A673 (cell line): ENCODE data around the gene IFNW1.

Source experiments
- EZH2 ChIP-seq: fragments of 200-600 bp; sonication (generic); IDR thresholded peaks from 2 replicates; pipeline ENCODE4 v1.6.1; 2017; ENCODE audit warnings: borderline replicate concordance, low read depth, mild to moderate bottlenecking, mixed read lengths, antibody characterized with exemption, low read length; ENCODE audit not compliant: poor library complexity, severe bottlenecking
- TF ChIP-seq, protein P1 (sequence below): fragments of 300-800, 200-600 bp; sonication (generic); conservative IDR thresholded peaks from 2 replicates; pipeline ENCODE4 v1.5.1; 2017; ENCODE audit warnings: low read depth, mild to moderate bottlenecking, antibody characterized with exemption, low read length, moderate library complexity, mixed read lengths

DNA sequence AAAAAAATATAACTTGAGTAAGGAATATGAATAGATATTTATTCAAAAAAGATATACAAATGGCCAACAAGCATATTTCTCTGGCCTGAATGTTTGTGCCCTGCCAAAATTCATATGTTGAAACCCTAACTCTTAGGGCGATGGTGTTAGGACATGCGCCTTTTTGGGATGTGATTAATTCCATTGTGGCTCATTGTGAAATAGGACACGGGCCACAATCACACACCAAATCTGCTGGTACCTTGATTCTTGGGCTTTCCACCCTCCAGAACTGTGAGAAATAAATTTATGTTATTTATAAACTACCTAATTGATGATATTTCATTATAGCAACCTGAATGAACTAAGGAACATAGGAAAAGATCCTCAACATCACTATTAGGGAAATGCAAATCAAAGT, 30.5 kb upstream of the IFNW1 start:
- no peak for TF ChIP-seq EZH2
- TF ChIP-seq, protein P1, sequence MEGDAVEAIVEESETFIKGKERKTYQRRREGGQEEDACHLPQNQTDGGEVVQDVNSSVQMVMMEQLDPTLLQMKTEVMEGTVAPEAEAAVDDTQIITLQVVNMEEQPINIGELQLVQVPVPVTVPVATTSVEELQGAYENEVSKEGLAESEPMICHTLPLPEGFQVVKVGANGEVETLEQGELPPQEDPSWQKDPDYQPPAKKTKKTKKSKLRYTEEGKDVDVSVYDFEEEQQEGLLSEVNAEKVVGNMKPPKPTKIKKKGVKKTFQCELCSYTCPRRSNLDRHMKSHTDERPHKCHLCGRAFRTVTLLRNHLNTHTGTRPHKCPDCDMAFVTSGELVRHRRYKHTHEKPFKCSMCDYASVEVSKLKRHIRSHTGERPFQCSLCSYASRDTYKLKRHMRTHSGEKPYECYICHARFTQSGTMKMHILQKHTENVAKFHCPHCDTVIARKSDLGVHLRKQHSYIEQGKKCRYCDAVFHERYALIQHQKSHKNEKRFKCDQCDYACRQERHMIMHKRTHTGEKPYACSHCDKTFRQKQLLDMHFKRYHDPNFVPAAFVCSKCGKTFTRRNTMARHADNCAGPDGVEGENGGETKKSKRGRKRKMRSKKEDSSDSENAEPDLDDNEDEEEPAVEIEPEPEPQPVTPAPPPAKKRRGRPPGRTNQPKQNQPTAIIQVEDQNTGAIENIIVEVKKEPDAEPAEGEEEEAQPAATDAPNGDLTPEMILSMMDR: no peak
